HL-60/S4 treated with retinoic acid at 250 ng/mL for 4 days and 3 days (cell line): ENCODE data around the gene COL16A1.

Source experiments
- in situ Hi-C: fragments of 300-500 bp; cut with MboI; formaldehyde crosslinking; loops from 2 replicates; pipeline ENCODE4 v1.7.0; 2022; ENCODE audit warnings: low sequenced_read_pairs

Gene COL16A1

GRCh38 chr1:31668303-31668883 lies 35.4 kb downstream of the COL16A1 start:
- in situ Hi-C loops, result loop anchor here (25.0 kb wide), 1 partner anchor 294 kb away; no protein-coding TSS in a partner anchor

GRCh38 chr1:31667065-31667785 lies 36.6 kb downstream of the COL16A1 start:
- in situ Hi-C loops, result loop anchor here (25.0 kb wide), 1 partner anchor 295 kb away; no protein-coding TSS in a partner anchor

DNA sequence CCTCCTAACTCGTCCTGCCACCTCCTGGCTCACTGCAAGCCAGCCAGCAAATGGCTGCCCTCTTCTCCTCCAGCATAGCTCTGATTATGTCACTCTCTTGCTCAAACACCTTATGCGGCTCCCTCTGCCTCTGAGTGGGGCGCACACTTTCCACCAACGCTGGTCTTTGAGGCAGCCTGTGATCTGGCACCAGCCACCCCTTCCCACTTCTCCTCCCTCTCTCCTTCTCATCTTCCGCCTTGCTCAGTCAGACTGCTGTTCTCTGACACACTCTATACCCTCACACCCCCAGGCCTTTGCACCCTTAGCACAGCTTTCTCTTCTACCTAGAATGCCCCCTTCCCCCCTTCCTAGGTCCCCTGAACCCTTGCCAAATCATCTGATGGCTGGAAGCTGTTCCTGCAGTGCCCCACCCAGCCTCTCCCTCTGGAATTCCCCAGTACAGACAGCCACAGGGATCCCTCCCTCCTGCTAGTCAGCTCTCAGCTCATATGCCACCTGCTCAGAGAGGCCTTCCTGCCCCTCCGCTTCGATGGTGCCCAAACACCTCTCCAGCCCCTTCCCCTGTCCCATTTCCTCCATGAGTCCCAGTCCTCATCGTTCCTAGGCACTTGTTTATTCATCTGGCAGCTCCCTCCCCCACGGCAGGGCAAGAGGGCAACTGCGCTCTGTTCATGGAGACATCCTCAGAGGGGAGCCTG lies 37.4 kb downstream of the COL16A1 start:
- in situ Hi-C loops, result loop anchor here (25.0 kb wide), 1 partner anchor 296 kb away; no protein-coding TSS in a partner anchor

- in situ Hi-C loops, result loop anchor here (25.0 kb wide), 1 partner anchor 297 kb away; no protein-coding TSS in a partner anchor
These were observed 38.5 kb downstream of the COL16A1 start for GRCh38 chr1:31665234-31665878.

DNA sequence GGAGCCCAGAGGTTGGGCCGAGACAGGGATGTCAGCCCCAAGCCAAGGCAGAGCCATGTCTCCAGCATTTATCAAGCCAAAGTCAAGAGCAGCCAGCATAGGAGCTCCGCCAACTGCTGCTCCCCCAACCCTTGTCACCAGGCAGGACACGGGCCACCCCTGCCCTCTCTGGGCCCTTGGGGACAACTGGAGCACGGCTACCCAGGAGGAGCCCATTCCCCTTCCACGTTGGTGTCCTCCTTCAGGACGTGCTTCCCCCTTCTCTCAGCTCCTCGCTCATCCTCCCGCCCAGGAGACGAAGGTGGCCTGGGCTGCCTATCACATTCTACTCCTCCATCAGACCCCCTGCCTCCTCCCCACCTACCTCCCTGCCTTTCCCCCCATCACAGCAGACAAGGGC lies 39.3 kb downstream of the COL16A1 start:
- in situ Hi-C loops, result loop anchor here (25.0 kb wide), 1 partner anchor 298 kb away; no protein-coding TSS in a partner anchor

DNA sequence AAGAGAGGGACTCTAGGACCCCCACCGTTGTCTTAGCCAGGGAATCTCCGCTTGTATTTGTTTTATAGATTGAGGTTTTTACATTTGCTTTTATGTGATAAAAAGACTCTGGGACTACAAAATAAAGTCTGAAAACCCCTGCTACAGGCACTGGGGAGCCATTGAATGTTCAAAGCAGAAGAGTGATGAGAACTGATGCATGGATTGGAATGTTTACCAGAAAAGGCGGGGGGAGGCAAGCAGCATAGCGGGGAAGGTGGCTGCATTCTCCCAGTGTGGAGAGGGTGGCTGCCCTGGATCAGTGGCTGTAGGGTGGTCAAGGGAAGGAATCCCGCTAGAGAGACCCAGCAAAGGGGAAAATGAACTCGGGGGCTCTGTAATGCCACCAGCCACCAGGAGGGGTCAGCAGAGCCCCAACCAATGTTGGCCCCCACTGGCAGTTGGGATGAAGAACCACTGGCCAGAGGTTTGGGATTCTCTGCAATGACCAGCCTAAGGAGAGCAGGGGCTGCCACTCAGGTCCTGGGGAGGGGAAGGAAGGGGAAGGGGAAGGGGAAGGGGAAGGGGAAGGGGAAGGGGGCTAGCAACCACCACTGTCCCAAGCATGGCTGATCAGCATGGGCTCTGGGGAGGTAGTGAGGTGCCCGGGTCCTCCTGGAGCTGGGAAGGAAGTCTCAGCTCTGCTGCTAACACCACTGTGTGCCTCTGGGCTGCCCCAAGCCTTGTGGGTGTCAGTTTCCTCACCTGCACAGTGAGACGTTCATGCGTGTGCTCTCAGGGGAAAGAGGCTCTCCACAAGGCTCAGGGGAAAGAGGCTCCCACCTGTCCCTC lies 40.0 kb downstream of the COL16A1 start:
- in situ Hi-C loops, result loop anchor here (25.0 kb wide), 1 partner anchor 298 kb away; no protein-coding TSS in a partner anchor

DNA sequence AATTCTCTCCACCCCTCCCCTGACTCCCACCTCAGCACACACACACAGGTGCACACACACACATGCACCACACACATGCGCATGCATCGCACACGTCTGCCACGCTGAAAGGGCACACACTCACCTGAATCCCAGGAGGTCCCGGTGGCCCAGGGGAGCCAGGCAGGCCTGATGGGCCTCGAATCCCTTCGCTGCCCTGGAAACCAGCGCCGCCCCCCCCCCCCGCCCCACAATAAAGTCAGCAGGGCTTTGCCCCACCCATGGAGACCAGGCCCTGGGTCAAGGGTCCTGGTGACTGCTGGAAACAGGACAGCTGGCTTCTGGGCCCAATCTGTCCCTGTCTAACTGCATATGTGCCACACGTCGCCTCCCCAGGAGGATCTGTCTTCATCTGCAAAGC lies 41.4 kb downstream of the COL16A1 start:
- in situ Hi-C loops, result loop anchor here (25.0 kb wide), 1 partner anchor 300 kb away; no protein-coding TSS in a partner anchor

- in situ Hi-C loops, result loop anchor here (25.0 kb wide), 1 partner anchor 300 kb away; no protein-coding TSS in a partner anchor
These were observed 42.0 kb downstream of the COL16A1 start for GRCh38 chr1:31661856-31662255.

- in situ Hi-C loops, result loop anchor here (25.0 kb wide), 1 partner anchor 301 kb away; no protein-coding TSS in a partner anchor
These were observed 42.9 kb downstream of the COL16A1 start for GRCh38 chr1:31660871-31661455.

DNA sequence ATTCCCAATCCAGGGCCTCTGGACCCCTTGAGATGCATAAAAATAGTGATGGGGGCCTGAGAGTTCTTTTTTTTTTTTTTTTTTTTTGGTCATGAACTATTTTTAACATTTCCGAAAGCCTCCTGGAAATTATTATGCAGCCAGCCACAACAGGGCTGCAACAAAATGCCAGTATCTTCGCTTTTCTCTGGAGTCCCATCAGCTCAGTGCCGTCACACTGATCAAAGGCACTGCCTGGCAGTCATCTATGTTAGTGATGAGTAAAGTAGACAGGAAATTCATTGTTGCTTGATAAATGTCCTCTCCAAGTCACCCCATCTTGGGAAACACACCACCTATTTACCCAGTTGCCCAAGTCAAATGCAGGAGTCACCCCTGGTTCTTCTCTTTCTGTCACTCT lies 43.9 kb downstream of the COL16A1 start:
- in situ Hi-C loops, result loop anchor here (25.0 kb wide), 1 partner anchor 302 kb away; no protein-coding TSS in a partner anchor

- in situ Hi-C loops, result loop anchor here (25.0 kb wide), 1 partner anchor 304 kb away; no protein-coding TSS in a partner anchor
These were observed 45.1 kb downstream of the COL16A1 start for GRCh38 chr1:31658721-31659120.

- in situ Hi-C loops, result loop anchor here (25.0 kb wide), 1 partner anchor 304 kb away; no protein-coding TSS in a partner anchor
These were observed 45.8 kb downstream of the COL16A1 start for GRCh38 chr1:31657972-31658510.

GRCh38 chr1:31657020-31657804 lies 46.6 kb downstream of the COL16A1 start:
- in situ Hi-C loops, result loop anchor here (25.0 kb wide), 1 partner anchor 305 kb away; no protein-coding TSS in a partner anchor

DNA sequence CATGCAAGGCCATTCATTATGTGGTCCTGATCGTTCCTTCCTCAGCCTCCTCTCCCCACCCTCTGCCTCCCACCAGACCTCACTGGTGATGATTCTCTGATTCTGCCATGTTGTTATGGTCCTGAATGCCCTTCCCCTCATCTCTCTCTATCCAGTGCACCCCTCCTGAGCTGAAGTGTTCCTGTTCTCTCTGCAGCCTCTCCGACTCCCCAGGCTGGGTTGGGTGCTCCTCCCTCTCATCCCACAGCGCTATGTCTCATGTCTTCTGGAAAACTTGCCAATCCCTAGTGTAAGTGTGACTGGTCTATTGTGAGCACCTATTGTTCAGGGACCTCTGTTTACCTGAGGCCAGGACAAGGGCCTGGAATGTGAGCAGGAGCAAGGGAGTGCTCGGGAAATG lies 48.1 kb downstream of the COL16A1 start:
- in situ Hi-C loops, result loop anchor here (25.0 kb wide), 1 partner anchor 307 kb away; no protein-coding TSS in a partner anchor

GRCh38 chr1:31655104-31655503 lies 48.7 kb downstream of the COL16A1 start:
- in situ Hi-C loops, result loop anchor here (25.0 kb wide), 1 partner anchor 307 kb away; no protein-coding TSS in a partner anchor

- in situ Hi-C loops, result loop anchor here (25.0 kb wide), 1 partner anchor 308 kb away; no protein-coding TSS in a partner anchor
These were observed 49.4 kb downstream of the COL16A1 start for GRCh38 chr1:31654474-31654776.

DNA sequence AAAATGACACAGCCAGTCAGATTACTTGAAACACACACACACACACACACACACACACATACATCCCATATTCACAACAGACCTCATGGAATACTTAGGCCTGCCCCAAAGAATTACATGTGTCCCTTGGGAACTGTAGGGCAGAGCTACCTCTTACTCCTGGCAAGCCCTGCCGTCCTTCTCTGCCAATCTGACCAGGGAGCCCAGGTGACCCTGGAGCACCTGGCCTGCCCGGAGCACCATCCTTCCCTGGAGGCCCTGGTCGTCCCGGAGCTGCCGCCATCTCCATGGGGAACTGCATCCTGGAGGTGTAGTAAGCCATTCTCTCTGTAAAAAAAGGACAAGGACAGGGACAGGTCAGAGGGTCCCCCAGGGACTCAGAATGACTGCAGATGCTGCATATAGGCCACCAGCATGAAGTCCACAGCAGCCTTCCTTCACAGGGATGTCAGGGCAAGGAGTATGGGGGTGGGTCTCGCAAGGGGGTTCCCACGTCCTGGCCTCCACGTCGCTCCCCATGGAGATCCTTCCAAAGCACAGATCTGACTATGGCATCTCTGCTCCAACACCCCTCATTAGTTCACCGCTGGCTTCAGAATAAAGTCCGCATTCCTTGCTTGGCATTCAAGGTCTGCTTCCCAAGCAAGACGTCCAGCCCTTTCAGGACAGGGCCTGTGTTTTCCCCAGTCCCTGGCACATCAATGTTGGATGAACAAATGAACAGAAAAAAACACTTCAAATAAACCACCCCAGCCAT lies 49.9 kb downstream of the COL16A1 start:
- in situ Hi-C loops, result loop anchor here (25.0 kb wide), 1 partner anchor 308 kb away; no protein-coding TSS in a partner anchor
